ENCODE data around the gene TOP3B. TPM values are rescaled to one million over a fixed set of nuclear protein-coding genes. Genes with fewer than 3 reads are reported as not detected.

TOP3B gene
- total RNA-seq, 1 experiment from 2014 or later: 68.6 TPM

DNA sequence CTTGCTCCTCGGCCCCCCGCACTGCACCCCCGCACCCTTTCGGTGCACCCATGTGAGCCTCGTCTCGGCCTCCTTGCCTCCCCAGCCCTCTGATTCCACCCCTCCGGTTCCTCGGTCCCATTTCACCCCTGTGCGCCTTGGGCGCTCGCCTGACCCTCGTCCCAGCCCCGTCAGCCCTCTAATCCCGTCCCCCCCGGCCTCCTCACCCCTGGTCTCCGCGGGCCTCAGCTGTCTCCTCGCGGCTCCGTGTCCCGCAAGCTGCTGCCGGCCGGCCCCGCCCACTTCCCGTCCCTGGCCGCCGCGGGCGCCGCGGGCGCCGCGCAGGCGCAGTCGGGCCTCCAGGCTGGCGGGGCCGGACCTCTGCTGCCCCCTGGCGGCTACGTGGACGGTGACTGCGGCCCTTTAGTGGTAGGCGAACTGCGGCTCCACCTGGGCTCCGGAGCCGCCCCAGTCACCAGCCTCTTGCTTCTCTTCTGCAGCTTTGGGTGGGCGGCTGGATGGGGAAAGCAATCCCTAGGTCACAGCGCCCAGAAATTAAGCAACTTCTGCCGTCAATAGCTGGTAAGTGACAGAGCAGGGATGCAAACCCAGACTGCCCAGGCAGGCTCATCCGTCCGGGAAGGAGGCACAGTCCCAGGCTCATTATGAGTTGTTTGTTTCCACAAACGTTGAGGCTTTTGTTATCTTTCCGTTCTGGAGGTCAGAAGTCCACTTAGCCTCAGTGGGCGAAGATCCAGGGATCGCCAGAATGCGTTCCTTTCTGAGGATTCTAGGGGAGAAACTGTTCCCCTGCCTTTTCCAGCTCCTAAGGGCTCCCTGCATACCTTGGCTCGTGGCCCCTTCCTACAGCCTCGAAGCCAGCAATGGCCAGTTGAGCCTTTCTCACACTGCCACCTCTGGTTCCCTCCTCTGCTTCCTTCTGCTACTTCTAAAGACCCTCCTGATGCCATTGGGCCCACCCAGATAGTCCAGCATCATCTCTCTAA, 29.7 kb downstream of the TOP3B start, which contains the start of gene PPM1F (continued):
- TF ChIP-seq, protein P1, sequence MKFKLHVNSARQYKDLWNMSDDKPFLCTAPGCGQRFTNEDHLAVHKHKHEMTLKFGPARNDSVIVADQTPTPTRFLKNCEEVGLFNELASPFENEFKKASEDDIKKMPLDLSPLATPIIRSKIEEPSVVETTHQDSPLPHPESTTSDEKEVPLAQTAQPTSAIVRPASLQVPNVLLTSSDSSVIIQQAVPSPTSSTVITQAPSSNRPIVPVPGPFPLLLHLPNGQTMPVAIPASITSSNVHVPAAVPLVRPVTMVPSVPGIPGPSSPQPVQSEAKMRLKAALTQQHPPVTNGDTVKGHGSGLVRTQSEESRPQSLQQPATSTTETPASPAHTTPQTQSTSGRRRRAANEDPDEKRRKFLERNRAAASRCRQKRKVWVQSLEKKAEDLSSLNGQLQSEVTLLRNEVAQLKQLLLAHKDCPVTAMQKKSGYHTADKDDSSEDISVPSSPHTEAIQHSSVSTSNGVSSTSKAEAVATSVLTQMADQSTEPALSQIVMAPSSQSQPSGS (CRISPR knock-in tag; IDR thresholded peaks at IDR 0.05; ENCODE audit: borderline replicate concordance, low read depth): no peak
- no peak for TF ChIP-seq JUN (CRISPR knock-in tag; IDR thresholded peaks at IDR 0.05)
- TF ChIP-seq, protein P2, sequence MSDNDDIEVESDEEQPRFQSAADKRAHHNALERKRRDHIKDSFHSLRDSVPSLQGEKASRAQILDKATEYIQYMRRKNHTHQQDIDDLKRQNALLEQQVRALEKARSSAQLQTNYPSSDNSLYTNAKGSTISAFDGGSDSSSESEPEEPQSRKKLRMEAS (CRISPR knock-in tag; IDR thresholded peaks at IDR 0.05): no peak; the same call in 1 of the 2 replicates
- TF ChIP-seq ZNF138 (CRISPR knock-in tag; conservative IDR thresholded peaks at IDR 0.05): no peak
- TF ChIP-seq ZNF416 (CRISPR knock-in tag; IDR thresholded peaks at IDR 0.05): no peak
- TF ChIP-seq TCF7 (CRISPR knock-in tag; IDR thresholded peaks at IDR 0.05; ENCODE audit: low read depth): no peak
- TF ChIP-seq, protein P3, sequence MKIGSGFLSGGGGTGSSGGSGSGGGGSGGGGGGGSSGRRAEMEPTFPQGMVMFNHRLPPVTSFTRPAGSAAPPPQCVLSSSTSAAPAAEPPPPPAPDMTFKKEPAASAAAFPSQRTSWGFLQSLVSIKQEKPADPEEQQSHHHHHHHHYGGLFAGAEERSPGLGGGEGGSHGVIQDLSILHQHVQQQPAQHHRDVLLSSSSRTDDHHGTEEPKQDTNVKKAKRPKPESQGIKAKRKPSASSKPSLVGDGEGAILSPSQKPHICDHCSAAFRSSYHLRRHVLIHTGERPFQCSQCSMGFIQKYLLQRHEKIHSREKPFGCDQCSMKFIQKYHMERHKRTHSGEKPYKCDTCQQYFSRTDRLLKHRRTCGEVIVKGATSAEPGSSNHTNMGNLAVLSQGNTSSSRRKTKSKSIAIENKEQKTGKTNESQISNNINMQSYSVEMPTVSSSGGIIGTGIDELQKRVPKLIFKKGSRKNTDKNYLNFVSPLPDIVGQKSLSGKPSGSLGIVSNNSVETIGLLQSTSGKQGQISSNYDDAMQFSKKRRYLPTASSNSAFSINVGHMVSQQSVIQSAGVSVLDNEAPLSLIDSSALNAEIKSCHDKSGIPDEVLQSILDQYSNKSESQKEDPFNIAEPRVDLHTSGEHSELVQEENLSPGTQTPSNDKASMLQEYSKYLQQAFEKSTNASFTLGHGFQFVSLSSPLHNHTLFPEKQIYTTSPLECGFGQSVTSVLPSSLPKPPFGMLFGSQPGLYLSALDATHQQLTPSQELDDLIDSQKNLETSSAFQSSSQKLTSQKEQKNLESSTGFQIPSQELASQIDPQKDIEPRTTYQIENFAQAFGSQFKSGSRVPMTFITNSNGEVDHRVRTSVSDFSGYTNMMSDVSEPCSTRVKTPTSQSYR (CRISPR knock-in tag; IDR thresholded peaks at IDR 0.05): no peak
- TF ChIP-seq SOX15 (CRISPR knock-in tag; IDR thresholded peaks at IDR 0.05): no peak
- no peak for TF ChIP-seq TEAD4 (CRISPR knock-in tag; IDR thresholded peaks at IDR 0.05)
- no peak for TF ChIP-seq RELA (CRISPR knock-in tag; IDR thresholded peaks at IDR 0.05; ENCODE audit: borderline replicate concordance)

DNA sequence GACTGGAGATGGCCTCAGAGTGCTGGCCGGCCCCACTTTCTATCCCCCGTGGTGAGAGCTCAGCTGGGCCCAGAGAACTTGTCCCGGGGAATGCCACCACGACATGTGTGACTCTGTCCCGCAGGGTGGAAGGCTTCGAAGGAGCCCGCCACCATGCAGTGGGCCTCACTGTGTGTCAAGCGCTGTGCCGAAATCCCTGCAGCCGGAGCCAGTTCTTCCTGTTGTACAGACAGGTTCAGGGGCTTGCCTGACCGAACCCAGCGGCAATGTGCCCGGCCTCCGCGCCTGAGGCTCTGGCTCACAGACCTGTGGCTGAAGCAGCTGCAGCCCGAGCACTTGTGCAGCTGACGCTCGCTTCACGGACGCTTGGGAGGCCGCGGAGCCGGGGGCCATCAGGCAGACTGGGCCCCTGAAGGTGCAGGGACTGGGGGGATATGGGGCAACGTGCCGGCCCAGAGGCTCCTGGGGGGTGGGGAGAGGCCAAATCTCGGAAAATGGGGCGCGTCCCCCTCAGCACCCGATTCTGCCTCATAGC, 30.6 kb downstream of the TOP3B start:
- peak overlapping the region; percentile 76 for H3K4me3 Mint-ChIP-seq
- ATAC-seq: peak; percentile 54

DNA sequence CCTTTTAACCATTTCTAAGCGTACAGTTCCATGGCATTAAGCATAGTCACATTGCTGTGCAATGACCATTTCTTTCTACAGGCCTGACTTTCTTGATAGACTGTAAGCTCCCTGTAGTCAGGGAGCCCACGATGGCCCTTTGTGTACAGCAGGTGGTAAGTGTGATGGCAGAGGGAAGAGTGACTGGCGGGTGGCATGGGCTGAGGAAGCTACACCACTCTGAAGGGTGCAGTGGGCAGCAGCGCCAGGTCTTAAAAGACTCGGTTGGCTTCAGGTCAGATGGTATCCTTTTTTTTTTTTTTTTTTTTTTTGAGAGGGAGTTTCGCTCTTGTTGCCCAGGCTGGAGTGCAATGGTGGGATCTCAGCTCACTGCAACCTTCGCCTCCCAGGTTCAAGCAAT, 31.5 kb downstream of the TOP3B start:
- Mint-ChIP-seq H3K4me1 (peaks cover 23% of the 10 kb centered on the region), H3K27me3 (ENCODE audit: low read depth) (peaks cover 26% of the 10 kb centered on the region), H3K9me3 (no peaks in the 10 kb centered on the region), H3K4me3 (peak overlapping the region; percentile 25; the same call in 1 of the 2 replicates), H3K27ac (no peak overlapping the region), H3K36me3 (no peaks in the 10 kb centered on the region)
- POLR2A ChIA-PET: no interaction called here
- TF ChIP-seq JAZF1 (CRISPR knock-in tag; IDR thresholded peaks at IDR 0.05) (no peak), NFE2L1 (CRISPR knock-in tag; IDR thresholded peaks at IDR 0.05) (no peak)
- CTCF ChIA-PET: interaction anchor here (0.7 to 9.1 kb wide), 3 partner anchors 13 to 304 kb away, joined by 3 to 121 read pairs (median 9); no protein-coding TSS in a partner anchor
- DNase-seq (ENCODE audit: low spot score): no peak
- no peak for ATAC-seq

More for the DNA sequence above, 30.6 kb downstream of the TOP3B start:
- H3K27me3 Mint-ChIP-seq (ENCODE audit: low read depth): peaks cover 26% of the 10 kb centered on the region
- peaks cover 17% of the 10 kb centered on the region for H3K4me1 Mint-ChIP-seq
- peak; percentile 62 for DNase-seq (ENCODE audit: low spot score)
- TF ChIP-seq, protein P4, sequence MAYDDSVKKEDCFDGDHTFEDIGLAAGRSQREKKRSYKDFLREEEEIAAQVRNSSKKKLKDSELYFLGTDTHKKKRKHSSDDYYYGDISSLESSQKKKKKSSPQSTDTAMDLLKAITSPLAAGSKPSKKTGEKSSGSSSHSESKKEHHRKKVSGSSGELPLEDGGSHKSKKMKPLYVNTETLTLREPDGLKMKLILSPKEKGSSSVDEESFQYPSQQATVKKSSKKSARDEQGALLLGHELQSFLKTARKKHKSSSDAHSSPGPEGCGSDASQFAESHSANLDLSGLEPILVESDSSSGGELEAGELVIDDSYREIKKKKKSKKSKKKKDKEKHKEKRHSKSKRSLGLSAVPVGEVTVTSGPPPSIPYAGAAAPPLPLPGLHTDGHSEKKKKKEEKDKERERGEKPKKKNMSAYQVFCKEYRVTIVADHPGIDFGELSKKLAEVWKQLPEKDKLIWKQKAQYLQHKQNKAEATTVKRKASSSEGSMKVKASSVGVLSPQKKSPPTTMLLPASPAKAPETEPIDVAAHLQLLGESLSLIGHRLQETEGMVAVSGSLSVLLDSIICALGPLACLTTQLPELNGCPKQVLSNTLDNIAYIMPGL (CRISPR knock-in tag; IDR thresholded peaks at IDR 0.05): 0 out of 2 replicates have a peak, but pooled peaks have one; percentile 18
- no peak for TF ChIP-seq RELA (CRISPR knock-in tag; IDR thresholded peaks at IDR 0.05; ENCODE audit: borderline replicate concordance)
- CTCF ChIA-PET: interaction anchor here (0.6 to 9.1 kb wide), 30 partner anchors 9 to 310 kb away, joined by 3 to 121 read pairs (median 4); partner anchors contain the start of genes SDF2L1, TOP3B and YPEL1
- POLR2A ChIA-PET: no interaction called here
- no peak overlapping the region for H3K27ac Mint-ChIP-seq
- no peaks in the 10 kb centered on the region for H3K36me3 Mint-ChIP-seq
- H3K9me3 Mint-ChIP-seq: no peaks in the 10 kb centered on the region
